Astrocyte (in vitro differentiated cells and primary cell): ENCODE results near the gene TSLP. TPM values are rescaled to one million over a fixed set of nuclear protein-coding genes. Genes with fewer than 3 reads are reported as not detected.

Experiments used
- DNase-seq: peaks from one replicate; pipeline ENCODE4 v3.0.0-alpha.2; 2010; ENCODE audit warnings: low read depth
- FAIRE-seq: peaks from 2 replicates; lab custom pipeline; 2011; peaks lifted over from hg19 to GRCh38; lab: Jason Lieb, UNC
- H2AFZ ChIP-seq: 2 replicates; pipeline ENCODE4 v1.6.0; 2012; ENCODE audit warnings: low read depth, low read length, inconsistent platforms
- H3K27ac ChIP-seq: 2 replicates; pipeline ENCODE4 v1.5.1; 2011; ENCODE audit warnings: low read depth, low read length, inconsistent platforms
- H3K27me3 ChIP-seq: 2 replicates; pipeline ENCODE4 v1.6.0; 2011; ENCODE audit warnings: low read length, inconsistent platforms; ENCODE audit not compliant: insufficient read depth
- H3K36me3 ChIP-seq: 2 replicates; pipeline ENCODE4 v1.5.1; 2011; ENCODE audit warnings: low read length, inconsistent platforms; ENCODE audit not compliant: insufficient read depth
- H3K4me1 ChIP-seq: 2 replicates; pipeline ENCODE4 v1.5.1; 2011; ENCODE audit warnings: low read length, inconsistent platforms; ENCODE audit not compliant: insufficient read depth
- H3K4me2 ChIP-seq: 2 replicates; pipeline ENCODE4 v1.6.0; 2012; ENCODE audit warnings: low read length, inconsistent platforms
- H3K4me3 ChIP-seq: 2 replicates; pipeline ENCODE4 v1.5.1; 2011; ENCODE audit warnings: low read depth, mild to moderate bottlenecking, low read length, inconsistent platforms; ENCODE audit not compliant: insufficient read depth
- H3K79me2 ChIP-seq: 2 replicates; pipeline ENCODE4 v1.6.0; 2012; ENCODE audit warnings: mild to moderate bottlenecking, low read length, inconsistent platforms; ENCODE audit not compliant: insufficient read depth
- H3K9ac ChIP-seq: 2 replicates; pipeline ENCODE4 v1.6.0; 2012; ENCODE audit warnings: mild to moderate bottlenecking, low read length, inconsistent platforms
- H3K9me3 ChIP-seq: 2 replicates; pipeline ENCODE4 v1.5.1; 2012; ENCODE audit warnings: low read depth, mild to moderate bottlenecking, low read length, inconsistent platforms; ENCODE audit not compliant: insufficient read depth
- H4K20me1 ChIP-seq: 2 replicates; pipeline ENCODE4 v1.6.0; 2012; ENCODE audit warnings: low read length, inconsistent platforms; ENCODE audit not compliant: insufficient read depth
- H3K27ac Mint-ChIP-seq: one replicate; pipeline ENCODE4 v1.8.0; 2021; ENCODE audit warnings: mild to moderate bottlenecking, mixed read lengths; ENCODE audit not compliant: unreplicated experiment
- H3K27me3 Mint-ChIP-seq: one replicate; pipeline ENCODE4 v1.8.0; 2021; ENCODE audit warnings: low read depth, mixed read lengths; ENCODE audit not compliant: unreplicated experiment
- H3K36me3 Mint-ChIP-seq: one replicate; pipeline ENCODE4 v1.8.0; 2021; ENCODE audit warnings: low read depth, mixed read lengths; ENCODE audit not compliant: unreplicated experiment
- H3K4me1 Mint-ChIP-seq: one replicate; pipeline ENCODE4 v1.8.0; 2021; ENCODE audit warnings: low read depth, mixed read lengths; ENCODE audit not compliant: unreplicated experiment
- H3K4me3 Mint-ChIP-seq: one replicate; pipeline ENCODE4 v1.8.0; 2021; ENCODE audit warnings: mild to moderate bottlenecking, moderate library complexity, mixed read lengths; ENCODE audit not compliant: unreplicated experiment
- H3K9me3 Mint-ChIP-seq: one replicate; pipeline ENCODE4 v1.8.0; 2021; ENCODE audit warnings: mild to moderate bottlenecking, mixed read lengths; ENCODE audit not compliant: unreplicated experiment
- CTCF ChIP-seq: IDR thresholded peaks from 2 replicates; pipeline ENCODE4 v1.5.1; 2011; ENCODE audit warnings: low read depth, mild to moderate bottlenecking, inconsistent platforms, low read length, moderate library complexity; ENCODE audit not compliant: insufficient read depth
- EZH2 ChIP-seq: IDR thresholded peaks from 2 replicates; pipeline ENCODE4 v1.6.1; 2012; ENCODE audit warnings: mild to moderate bottlenecking, low read length, inconsistent platforms; ENCODE audit not compliant: insufficient read depth
- total RNA-seq: library from RNA; stranded (reverse); gene quantifications from 2 replicates; pipeline ENCODE4 v1.2.1, GENCODE V29; 2021

TSLP gene
- total RNA-seq, 1 donor from 2014 or later: 0.14 TPM

GRCh38 chr5:111061618-111062017 is 9.9 kb upstream of the TSLP start:
- Histone ChIP-seq H2AFZ (no peak overlapping the region), H3K9ac (no peak overlapping the region), H3K4me1 (no peaks in the 10 kb centered on the region), H3K4me3 (no peak overlapping the region), H4K20me1 (no peaks in the 10 kb centered on the region), H3K27me3 (no peaks in the 10 kb centered on the region), H3K36me3 (no peaks in the 10 kb centered on the region), H3K79me2 (no peaks in the 10 kb centered on the region), H3K27ac (no peak overlapping the region), H3K4me2 (no peak overlapping the region), H3K9me3 (no peaks in the 10 kb centered on the region)
- H3K4me3 Mint-ChIP-seq: no peak overlapping the region
- H3K4me1 Mint-ChIP-seq: no peaks in the 10 kb centered on the region
- no peaks in the 10 kb centered on the region for H3K9me3 Mint-ChIP-seq
- TF ChIP-seq EZH2: no peak
- no peak for TF ChIP-seq CTCF
- H3K27me3 Mint-ChIP-seq: no peaks in the 10 kb centered on the region
- no peak overlapping the region for H3K27ac Mint-ChIP-seq
- FAIRE-seq: no peak
- H3K36me3 Mint-ChIP-seq: no peaks in the 10 kb centered on the region
- no peak for DNase-seq

- Histone ChIP-seq H3K9ac (no peak overlapping the region), H3K36me3 (no peaks in the 10 kb centered on the region), H3K4me1 (no peaks in the 10 kb centered on the region), H3K9me3 (no peaks in the 10 kb centered on the region), H2AFZ (no peak overlapping the region), H3K27ac (no peak overlapping the region), H3K4me3 (no peak overlapping the region), H3K27me3 (no peaks in the 10 kb centered on the region), H4K20me1 (no peaks in the 10 kb centered on the region), H3K4me2 (no peak overlapping the region), H3K79me2 (no peaks in the 10 kb centered on the region)
- DNase-seq (no peak), FAIRE-seq (no peak)
- Mint-ChIP-seq H3K36me3 (no peaks in the 10 kb centered on the region), H3K27ac (no peak overlapping the region), H3K27me3 (peaks cover 10% of the 10 kb centered on the region), H3K4me1 (no peaks in the 10 kb centered on the region), H3K4me3 (no peak overlapping the region), H3K9me3 (no peaks in the 10 kb centered on the region)
- TF ChIP-seq EZH2 (no peak), CTCF (peak; percentile 49)
These were observed 7.7 kb upstream of the TSLP start for GRCh38 chr5:111063709-111064322.

GRCh38 chr5:111066261-111066938 is 5.1 kb upstream of the TSLP start:
- Histone ChIP-seq H3K9me3 (no peaks in the 10 kb centered on the region), H3K27me3 (no peaks in the 10 kb centered on the region), H3K4me2 (no peak overlapping the region), H3K4me3 (no peak overlapping the region), H4K20me1 (no peaks in the 10 kb centered on the region), H3K27ac (no peak overlapping the region), H2AFZ (no peak overlapping the region), H3K36me3 (no peaks in the 10 kb centered on the region), H3K79me2 (no peaks in the 10 kb centered on the region), H3K4me1 (peaks cover 18% of the 10 kb centered on the region), H3K9ac (no peak overlapping the region)
- DNase-seq (no peak), FAIRE-seq (no peak)
- TF ChIP-seq CTCF: no peak
- Mint-ChIP-seq H3K4me3 (no peak overlapping the region), H3K36me3 (no peaks in the 10 kb centered on the region), H3K4me1 (no peaks in the 10 kb centered on the region), H3K27ac (no peak overlapping the region), H3K27me3 (peaks cover 36% of the 10 kb centered on the region), H3K9me3 (no peaks in the 10 kb centered on the region)
